Fibroblast of upper back skin (primary cell): ENCODE data around the gene UBC.
"Not testable (repeated sequence)": the region's sequence is repeated elsewhere in the genome, so short reads cannot be mapped to it uniquely, and the experiment has no call there.

ENCODE experiments used
- DNase-seq: peaks from one replicate; pipeline ENCODE4 v3.0.0-alpha.2; 2013

The UBC gene

DNA sequence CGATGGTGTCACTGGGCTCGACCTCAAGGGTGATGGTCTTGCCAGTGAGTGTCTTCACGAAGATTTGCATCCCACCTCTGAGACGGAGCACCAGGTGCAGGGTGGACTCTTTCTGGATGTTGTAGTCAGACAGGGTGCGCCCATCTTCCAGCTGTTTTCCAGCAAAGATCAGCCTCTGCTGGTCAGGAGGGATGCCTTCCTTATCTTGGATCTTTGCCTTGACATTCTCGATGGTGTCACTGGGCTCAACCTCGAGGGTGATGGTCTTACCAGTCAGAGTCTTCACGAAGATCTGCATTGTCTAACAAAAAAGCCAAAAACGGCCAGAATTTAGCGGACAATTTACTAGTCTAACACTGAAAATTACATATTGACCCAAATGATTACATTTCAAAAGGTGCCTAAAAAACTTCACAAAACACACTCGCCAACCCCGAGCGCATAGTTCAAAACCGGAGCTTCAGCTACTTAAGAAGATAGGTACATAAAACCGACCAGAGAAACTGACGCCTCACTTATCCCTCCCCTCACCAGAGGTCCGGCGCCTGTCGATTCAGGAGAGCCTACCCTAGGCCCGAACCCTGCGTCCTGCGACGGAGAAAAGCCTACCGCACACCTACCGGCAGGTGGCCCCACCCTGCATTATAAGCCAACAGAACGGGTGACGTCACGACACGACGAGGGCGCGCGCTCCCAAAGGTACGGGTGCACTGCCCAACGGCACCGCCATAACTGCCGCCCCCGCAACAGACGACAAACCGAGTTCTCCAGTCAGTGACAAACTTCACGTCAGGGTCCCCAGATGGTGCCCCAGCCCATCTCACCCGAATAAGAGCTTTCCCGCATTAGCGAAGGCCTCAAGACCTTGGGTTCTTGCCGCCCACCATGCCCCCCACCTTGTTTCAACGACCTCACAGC lies 717 bp downstream of the UBC start:
- DNase-seq, result peak; percentile 67

- not testable (repeated sequence) for DNase-seq
These were observed 1.7 kb downstream of the UBC start for GRCh38 chr12:124912529-124913287.

DNA sequence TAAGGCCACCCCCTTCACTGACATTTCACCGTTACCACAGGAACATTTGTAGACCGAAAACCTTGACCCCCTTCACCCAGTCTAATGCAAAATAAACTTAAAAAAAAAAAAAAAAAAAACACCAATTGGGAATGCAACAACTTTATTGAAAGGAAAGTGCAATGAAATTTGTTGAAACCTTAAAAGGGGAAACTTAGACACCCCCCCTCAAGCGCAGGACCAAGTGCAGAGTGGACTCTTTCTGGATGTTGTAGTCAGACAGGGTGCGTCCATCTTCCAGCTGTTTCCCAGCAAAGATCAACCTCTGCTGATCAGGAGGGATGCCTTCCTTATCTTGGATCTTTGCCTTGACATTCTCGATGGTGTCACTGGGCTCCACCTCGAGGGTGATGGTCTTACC lies 2.9 kb downstream of the UBC start:
- not testable (repeated sequence) for DNase-seq

GRCh38 chr12:124910561-124911478 lies 3.6 kb downstream of the UBC start:
- no peak for DNase-seq

DNA sequence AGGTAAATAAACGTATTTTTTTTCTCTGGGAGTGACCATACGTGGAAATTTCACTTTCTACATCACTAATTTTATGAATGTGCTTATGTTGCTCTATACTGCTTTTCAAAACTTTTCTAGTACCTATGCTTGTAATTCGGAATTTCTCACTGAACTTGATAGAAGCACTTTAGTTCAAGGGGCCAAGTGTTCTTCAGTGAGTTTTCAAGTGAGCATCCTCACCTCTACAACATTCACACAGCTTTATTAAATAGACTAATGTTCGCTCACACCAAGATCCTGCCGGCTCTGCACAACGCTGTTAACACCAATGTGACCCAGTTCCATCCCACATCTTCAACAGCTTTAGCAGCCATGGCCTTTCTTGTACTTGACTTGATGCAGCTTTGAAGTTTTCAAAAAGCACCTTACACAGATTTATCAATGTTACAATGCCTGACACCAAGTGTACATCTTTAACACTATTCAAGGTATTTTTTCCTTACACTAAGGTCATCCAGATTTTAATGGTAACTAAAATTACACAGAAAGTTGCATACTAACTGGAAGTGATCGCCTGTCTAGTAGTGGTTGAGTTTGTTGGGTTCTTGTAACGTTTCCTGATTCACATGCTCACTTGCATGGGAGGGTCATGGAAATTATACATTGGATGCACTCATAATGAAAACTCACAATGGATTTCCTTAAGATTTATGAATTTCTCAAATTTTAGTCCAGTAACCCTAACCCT lies 4.5 kb downstream of the UBC start:
- DNase-seq, result no peak

- DNase-seq, result peak; percentile 90
These were observed 7.7 kb downstream of the UBC start for GRCh38 chr12:124906606-124907261.

GRCh38 chr12:124904306-124905098 lies 9.9 kb downstream of the UBC start:
- peak; percentile 75 for DNase-seq

DNA sequence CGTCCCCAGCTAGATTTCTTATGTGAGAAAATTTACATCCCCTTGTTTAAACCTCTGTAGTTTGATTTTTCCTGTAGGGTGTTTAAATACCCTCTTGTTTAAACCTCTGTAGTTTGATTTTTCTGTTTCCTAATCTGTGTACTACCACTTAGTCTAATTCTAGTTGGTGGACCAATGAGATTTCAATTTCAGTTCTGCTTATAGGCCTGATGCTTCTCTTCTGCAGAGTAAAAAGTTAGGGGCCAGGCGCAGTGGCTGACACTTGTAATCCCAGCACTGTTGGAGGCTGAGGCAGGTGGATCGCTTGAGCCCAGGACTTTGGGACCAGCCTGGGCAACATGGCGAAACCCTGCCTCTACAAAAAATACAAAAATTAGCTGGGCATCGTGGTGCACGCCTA lies 11.5 kb downstream of the UBC start:
- DNase-seq, result no peak

DNA sequence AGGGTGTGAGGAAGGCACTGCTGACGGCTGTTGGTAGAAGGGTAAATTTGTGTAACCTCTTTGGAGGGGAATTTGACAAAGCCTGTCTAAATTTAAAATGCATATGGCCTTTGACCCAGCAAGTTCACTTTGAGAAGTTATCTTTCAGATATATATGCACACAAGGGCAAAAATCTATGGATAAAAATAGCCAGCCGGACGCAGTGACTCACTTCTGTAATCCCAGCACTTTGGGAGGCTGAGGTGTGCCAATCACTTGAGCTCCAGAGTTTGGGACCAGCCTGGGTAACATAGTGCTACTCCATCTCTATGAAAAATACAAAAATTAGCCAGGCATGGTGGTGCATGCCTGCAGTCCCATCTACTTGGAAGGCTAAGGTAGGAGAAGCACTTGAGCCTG lies 13.4 kb downstream of the UBC start:
- DNase-seq, result no peak

- not testable (repeated sequence) for DNase-seq
These were observed 14.1 kb downstream of the UBC start for GRCh38 chr12:124900345-124900795.

DNA sequence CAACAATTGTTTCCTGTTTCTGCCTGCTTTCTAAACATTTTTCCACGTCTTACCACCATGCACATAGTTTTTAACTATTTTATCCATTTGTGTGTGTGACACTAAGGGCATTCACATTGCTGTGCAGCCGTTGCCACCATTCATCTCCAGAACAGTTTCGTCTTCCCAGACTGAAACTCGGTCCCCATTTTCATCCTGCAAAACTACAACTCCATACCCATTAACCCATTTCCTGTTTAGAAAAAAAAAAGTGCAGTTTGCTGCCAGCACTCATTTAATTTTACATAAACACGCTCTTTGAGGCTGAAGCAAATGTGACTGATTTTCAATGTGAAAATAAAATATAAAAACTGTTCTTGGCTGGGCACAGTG lies 15.5 kb downstream of the UBC start:
- DNase-seq, result no peak

DNA sequence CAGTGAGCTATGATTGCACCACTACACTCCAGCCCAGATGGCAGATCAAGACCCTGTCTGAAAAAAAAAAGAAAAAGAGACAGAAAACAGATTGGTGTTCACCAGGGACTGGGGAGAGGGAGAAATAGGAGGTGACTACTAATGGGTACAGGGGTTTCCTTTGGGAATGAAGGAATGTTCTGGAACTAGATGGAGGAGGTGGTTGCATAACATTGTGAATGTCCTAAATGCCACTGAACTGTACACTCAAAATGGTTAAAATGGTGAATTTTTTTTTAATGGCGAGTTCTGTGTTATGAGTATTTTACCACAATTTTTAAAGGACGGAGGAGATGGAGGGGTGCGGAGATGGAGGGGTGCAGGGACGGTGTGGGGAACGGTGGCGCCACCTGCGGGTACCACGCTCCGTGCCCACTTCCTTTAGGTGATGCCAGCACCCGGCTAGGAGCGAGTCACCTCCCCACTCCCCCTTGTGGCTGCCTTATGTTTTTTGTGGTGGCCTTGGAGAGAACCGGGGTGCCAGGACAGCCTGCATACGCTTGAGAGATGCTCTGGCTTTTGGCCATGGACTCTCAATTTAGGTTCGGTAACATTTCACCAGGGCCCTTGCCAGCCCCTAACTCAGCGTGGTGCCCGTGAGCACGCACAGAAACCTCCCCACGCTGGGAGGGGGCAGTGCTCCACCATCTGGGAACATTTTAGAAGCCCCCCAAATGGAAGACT lies 16.1 kb downstream of the UBC start:
- DNase-seq, result no peak

DNA sequence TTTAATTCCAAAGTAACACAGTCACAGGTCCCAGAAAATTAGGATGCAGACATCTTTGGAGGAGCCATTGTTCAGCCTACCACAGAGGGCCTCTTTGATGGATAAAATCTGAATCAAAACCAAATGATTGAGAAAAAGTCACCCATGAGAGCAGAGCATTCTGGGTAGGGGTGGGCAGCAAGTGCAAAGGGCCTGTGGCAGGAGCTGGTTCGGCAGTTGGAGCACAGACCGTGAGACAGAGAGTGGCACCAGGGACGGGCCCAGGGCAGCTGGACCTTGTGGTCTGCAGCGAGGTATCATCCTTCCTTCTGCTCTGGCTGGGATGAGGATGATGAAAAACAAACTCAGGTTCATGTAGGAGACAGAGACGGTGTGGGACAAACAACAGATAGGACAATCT lies 18.0 kb downstream of the UBC start:
- DNase-seq, result no peak

- DNase-seq, result no peak
These were observed 20.5 kb downstream of the UBC start for GRCh38 chr12:124893792-124894516.

GRCh38 chr12:124888260-124888659 lies 26.2 kb downstream of the UBC start:
- DNase-seq, result no peak

DNA sequence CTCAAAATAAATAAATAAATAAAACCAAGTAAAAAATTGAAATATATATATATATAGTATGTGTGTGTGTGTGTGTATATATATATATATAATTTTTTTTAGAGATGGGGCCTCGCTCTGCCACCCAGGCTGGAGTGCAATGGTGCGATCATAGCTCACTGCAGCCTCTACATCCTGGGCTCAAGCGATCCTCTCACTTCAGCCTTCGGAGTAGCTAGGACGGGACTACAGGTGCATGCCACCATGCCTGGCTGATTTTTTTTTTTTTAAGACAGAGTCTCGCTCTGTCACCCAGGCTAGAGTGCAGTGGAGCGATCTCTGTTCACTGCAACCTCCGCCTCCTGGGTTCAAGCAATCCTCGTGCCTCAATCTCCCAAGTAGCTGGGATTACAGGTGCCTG lies 26.7 kb downstream of the UBC start:
- DNase-seq, result not testable (repeated sequence)

DNA sequence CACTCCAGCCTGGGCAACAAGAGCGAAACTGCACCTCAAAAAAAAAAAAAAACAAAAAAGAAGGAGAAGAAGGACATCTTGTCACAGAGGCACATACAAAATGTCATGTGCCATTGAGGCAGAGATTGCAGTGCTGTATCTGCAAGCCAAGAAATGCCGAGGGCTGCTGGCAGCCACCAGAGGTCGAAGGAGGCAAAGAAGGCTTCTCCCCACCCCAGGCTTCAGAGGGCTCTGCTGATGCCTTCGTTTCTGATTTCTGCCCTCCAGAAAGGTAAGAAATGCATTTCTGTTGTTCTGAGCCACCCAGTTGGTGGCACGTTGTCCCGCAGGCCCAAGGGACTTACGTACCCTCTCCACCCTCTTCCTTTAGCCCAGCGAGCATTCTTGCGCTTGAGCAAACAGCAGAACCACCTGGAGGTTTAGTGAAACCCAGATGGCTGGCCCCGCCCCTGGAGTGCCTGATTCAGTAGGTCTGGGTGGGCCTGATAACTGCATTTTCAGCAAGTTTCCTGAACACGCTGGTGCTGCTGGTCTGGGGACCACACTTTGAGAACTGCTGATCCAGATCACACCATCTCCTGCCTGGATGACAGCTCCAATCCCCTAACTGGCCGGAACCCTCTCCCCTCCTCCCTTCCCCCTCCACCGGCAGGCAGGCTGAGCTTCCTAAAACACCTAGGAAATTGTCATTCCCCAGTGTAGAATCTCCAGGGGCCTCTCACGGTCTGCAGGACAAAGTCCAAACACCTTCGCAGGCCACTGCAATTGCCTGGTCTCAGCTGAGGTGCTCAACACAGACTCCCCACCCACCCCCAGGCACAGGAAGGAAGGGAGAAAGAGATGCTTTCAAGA lies 29.6 kb downstream of the UBC start:
- no peak for DNase-seq
